SK-N-SH treated with all-trans-retinoic acid at 6 μM for 48 hours (cell line): ENCODE measurements around the gene MCM5.
"Not testable (repeated sequence)": the region's sequence is repeated elsewhere in the genome, so short reads cannot be mapped to it uniquely, and the experiment has no call there.

Source experiments
- ATAC-seq: fragments of 200-7000 bp; cut with Tn5 transposase; 3 replicates; pipeline ENCODE4 v1.9.1; 2020; ENCODE audit warnings: mild to moderate bottlenecking, moderate library complexity
- ARNTL ChIP-seq: fragments of 450-650 bp; formaldehyde crosslinking; IDR thresholded peaks from 2 replicates; pipeline ENCODE4 v1.5.0; 2020; ENCODE audit warnings: low read depth, mild to moderate bottlenecking, moderate library complexity, borderline replicate concordance
- BACH2 ChIP-seq: fragments of 250-450 bp; sonication (Bioruptor Pico); IDR thresholded peaks from 2 replicates; pipeline ENCODE4 v1.9.0; 2021; ENCODE audit warnings: mild to moderate bottlenecking, borderline replicate concordance
- CREB5 ChIP-seq: fragments of 250-450 bp; sonication (Bioruptor Pico); IDR thresholded peaks from 2 replicates; pipeline ENCODE4 v1.5.1; 2020; ENCODE audit warnings: low read depth, mild to moderate bottlenecking, moderate library complexity
- CSDC2 ChIP-seq: fragments of 250-450 bp; sonication (Bioruptor Pico); IDR thresholded peaks from 2 replicates; pipeline ENCODE4 v1.5.0; 2020; ENCODE audit warnings: mild to moderate bottlenecking, moderate library complexity
- ESRRG ChIP-seq: fragments of 250-450 bp; sonication (Bioruptor Pico); IDR thresholded peaks from 2 replicates; pipeline ENCODE4 v1.6.1; 2021; ENCODE audit warnings: mild to moderate bottlenecking
- GLIS3 ChIP-seq: fragments of 250-450 bp; sonication (Bioruptor Pico); IDR thresholded peaks from 2 replicates; pipeline ENCODE4 v1.5.0; 2020; ENCODE audit warnings: mild to moderate bottlenecking, moderate library complexity
- ISL1 ChIP-seq: fragments of 250-450 bp; sonication (Bioruptor Pico); IDR thresholded peaks from 2 replicates; pipeline ENCODE4 v2.1.2; 2022; ENCODE audit warnings: mild to moderate bottlenecking, moderate library complexity
- OSR1 ChIP-seq: fragments of 250-450 bp; sonication (Bioruptor Pico); IDR thresholded peaks from 2 replicates; pipeline ENCODE4 v1.8.0; 2022; ENCODE audit warnings: moderate library complexity, mild to moderate bottlenecking, inconsistent platforms
- POU6F1 ChIP-seq: fragments of 250-450 bp; sonication (Bioruptor Pico); IDR thresholded peaks from 2 replicates; pipeline ENCODE4 v1.8.0; 2021; ENCODE audit warnings: low read depth, mild to moderate bottlenecking, moderate library complexity, borderline replicate concordance
- PPARA ChIP-seq: fragments of 250-450 bp; sonication (Bioruptor Pico); IDR thresholded peaks from 2 replicates; pipeline ENCODE4 v1.5.0; 2020; ENCODE audit warnings: mild to moderate bottlenecking, borderline replicate concordance
- RARB ChIP-seq: fragments of 250-450 bp; sonication (Bioruptor Pico); IDR thresholded peaks from 2 replicates; pipeline ENCODE4 v1.8.0; 2021; ENCODE audit warnings: mild to moderate bottlenecking, moderate library complexity
- SNAI2 ChIP-seq: fragments of 250-450 bp; sonication (Bioruptor Pico); IDR thresholded peaks from 2 replicates; pipeline ENCODE4 v1.5.0; 2020; ENCODE audit warnings: mild to moderate bottlenecking, moderate library complexity
- TCF4 ChIP-seq: fragments of 250-450 bp; sonication (Bioruptor Pico); IDR thresholded peaks from 2 replicates; pipeline ENCODE4 v1.8.0; 2021; ENCODE audit warnings: mild to moderate bottlenecking, moderate library complexity, borderline replicate concordance
- TOX ChIP-seq: fragments of 250-450 bp; sonication (Bioruptor Pico); IDR thresholded peaks from 2 replicates; pipeline ENCODE4 v1.8.0; 2021; ENCODE audit warnings: mild to moderate bottlenecking, moderate library complexity, borderline replicate concordance
- TSHZ2 ChIP-seq: fragments of 250-450 bp; sonication (Bioruptor Pico); IDR thresholded peaks from 2 replicates; pipeline ENCODE4 v1.5.0; 2020; ENCODE audit warnings: mild to moderate bottlenecking, moderate library complexity
- ZC3H10 ChIP-seq: fragments of 250-450 bp; sonication (Bioruptor Pico); IDR thresholded peaks from 2 replicates; pipeline ENCODE4 v1.5.1; 2021; ENCODE audit warnings: mild to moderate bottlenecking, moderate library complexity
- ZFP3 ChIP-seq: fragments of 250-450 bp; sonication (Bioruptor Pico); IDR thresholded peaks from 2 replicates; pipeline ENCODE4 v1.5.0; 2020; ENCODE audit warnings: mild to moderate bottlenecking, moderate library complexity
- ZNF565 ChIP-seq: fragments of 450-650 bp; formaldehyde crosslinking; conservative IDR thresholded peaks from 2 replicates; pipeline ENCODE4 v1.5.0; 2020; ENCODE audit warnings: low read depth, mild to moderate bottlenecking, moderate library complexity
- TF ChIP-seq, protein P1 (sequence below): fragments of 250-450 bp; sonication (Bioruptor Pico); IDR thresholded peaks from 2 replicates; pipeline ENCODE4 v1.5.1; 2021; ENCODE audit warnings: mild to moderate bottlenecking, moderate library complexity
- TF ChIP-seq, protein P2 (sequence below): fragments of 250-450 bp; sonication (Bioruptor Pico); IDR thresholded peaks from 2 replicates; pipeline ENCODE4 v1.8.0; 2020; ENCODE audit warnings: mild to moderate bottlenecking, moderate library complexity, borderline replicate concordance

MCM5 gene

GRCh38 chr22:35435201-35435740 lies 35.3 kb downstream of the MCM5 start:
- no peak for TF ChIP-seq ZFP3 (CRISPR knock-in tag)
- no peak for TF ChIP-seq ISL1 (CRISPR knock-in tag)
- no peak for ATAC-seq

- no peak for TF ChIP-seq ZC3H10 (CRISPR knock-in tag)
- TF ChIP-seq ESRRG (CRISPR knock-in tag): no peak
- no peak for TF ChIP-seq ISL1 (CRISPR knock-in tag)
- TF ChIP-seq, protein P1, sequence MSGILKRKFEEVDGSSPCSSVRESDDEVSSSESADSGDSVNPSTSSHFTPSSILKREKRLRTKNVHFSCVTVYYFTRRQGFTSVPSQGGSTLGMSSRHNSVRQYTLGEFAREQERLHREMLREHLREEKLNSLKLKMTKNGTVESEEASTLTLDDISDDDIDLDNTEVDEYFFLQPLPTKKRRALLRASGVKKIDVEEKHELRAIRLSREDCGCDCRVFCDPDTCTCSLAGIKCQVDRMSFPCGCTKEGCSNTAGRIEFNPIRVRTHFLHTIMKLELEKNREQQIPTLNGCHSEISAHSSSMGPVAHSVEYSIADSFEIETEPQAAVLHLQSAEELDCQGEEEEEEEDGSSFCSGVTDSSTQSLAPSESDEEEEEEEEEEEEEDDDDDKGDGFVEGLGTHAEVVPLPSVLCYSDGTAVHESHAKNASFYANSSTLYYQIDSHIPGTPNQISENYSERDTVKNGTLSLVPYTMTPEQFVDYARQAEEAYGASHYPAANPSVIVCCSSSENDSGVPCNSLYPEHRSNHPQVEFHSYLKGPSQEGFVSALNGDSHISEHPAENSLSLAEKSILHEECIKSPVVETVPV (CRISPR knock-in tag): no peak
- TF ChIP-seq ZFP3 (CRISPR knock-in tag): no peak
- no peak for TF ChIP-seq GLIS3 (CRISPR knock-in tag)
- TF ChIP-seq TOX (CRISPR knock-in tag): no peak
- no peak for TF ChIP-seq TCF4 (CRISPR knock-in tag)
- no peak for TF ChIP-seq CSDC2 (CRISPR knock-in tag)
- no peak for TF ChIP-seq BACH2 (CRISPR knock-in tag)
- TF ChIP-seq TSHZ2 (CRISPR knock-in tag): no peak
- no peak for TF ChIP-seq OSR1 (CRISPR knock-in tag)
- TF ChIP-seq CREB5 (CRISPR knock-in tag): no peak
- TF ChIP-seq, all 23 proteins: peak for 0
- no peak for ATAC-seq
Observed at GRCh38 chr22:35436421-35436820, 36.5 kb downstream of the MCM5 start.

DNA sequence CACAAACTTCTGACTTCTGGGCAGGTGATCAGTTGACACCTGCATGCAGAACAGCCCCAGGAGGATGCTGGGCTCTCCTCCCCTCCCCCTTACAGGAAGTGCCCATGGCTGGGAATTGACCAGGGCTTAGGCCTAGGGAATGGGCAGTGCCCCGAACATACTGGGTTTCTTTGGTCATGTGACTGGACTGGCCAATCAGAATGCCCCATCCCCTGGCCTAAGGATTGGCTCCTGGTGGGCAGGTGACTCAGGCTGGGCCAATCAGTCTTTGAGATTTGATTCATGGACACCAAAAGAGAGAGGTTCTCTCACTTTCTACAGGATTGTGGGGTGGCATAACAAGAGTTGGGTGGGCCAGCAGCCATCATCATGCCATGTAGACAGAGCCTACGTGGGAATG lies 37.1 kb downstream of the MCM5 start:
- ATAC-seq: peak; percentile 55

DNA sequence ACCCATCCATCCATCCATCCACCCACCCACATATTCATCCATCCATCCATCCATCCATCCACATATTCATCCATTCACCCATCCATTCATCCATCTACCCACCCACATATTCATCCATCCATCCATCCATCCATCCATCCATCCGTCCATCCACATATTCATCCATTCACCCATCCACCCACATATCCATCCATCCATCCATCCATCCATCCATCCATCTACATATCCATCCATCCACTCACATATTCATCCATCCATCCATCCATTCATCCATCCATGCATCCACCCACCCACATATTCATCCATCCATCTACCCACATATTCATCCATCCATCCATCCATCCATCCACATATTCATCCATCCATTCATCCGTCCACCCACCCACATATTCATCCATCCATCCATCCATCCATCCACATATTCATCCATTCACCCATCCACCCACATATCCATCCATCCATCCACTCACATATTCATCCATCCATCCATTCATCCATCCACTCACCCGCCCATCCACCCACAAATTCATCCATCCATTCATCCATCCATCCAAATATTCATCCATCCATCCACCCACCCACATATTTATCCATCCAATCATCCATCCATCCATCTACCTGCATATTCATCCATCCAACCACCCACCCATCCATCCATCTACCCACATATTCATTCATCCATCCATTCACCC lies 38.9 kb downstream of the MCM5 start:
- ATAC-seq: not testable (repeated sequence)

More for the DNA sequence above, 37.1 kb downstream of the MCM5 start:
- no peak for TF ChIP-seq ZC3H10 (CRISPR knock-in tag)
- TF ChIP-seq ARNTL (CRISPR knock-in tag): no peak
- no peak for TF ChIP-seq CREB5 (CRISPR knock-in tag)
- no peak for TF ChIP-seq RARB (CRISPR knock-in tag)
- TF ChIP-seq CSDC2 (CRISPR knock-in tag): no peak
- no peak for TF ChIP-seq SNAI2 (CRISPR knock-in tag)
- no peak for TF ChIP-seq ESRRG (CRISPR knock-in tag)

DNA sequence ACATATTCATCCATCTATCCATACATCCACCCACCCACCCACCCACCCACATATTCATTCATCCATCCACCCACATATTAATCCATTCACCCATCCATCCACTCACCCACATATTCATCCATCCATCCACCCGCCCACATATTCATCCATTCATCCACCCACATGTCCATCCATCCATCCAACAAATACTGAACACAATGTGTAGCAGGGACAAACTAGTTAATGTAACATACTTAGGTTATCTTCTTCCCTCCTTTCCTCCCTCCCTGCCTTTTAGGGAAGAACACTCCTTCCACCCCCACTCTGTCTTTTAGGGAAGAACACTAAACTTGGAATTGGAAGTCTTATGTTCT lies 39.4 kb downstream of the MCM5 start:
- ATAC-seq: no peak
- TF ChIP-seq PPARA: no peak
- no peak for TF ChIP-seq OSR1 (CRISPR knock-in tag)
- TF ChIP-seq ISL1 (CRISPR knock-in tag): no peak
- no peak for TF ChIP-seq CSDC2 (CRISPR knock-in tag)
- TF ChIP-seq ZFP3 (CRISPR knock-in tag): no peak
- TF ChIP-seq ZNF565 (CRISPR knock-in tag): no peak
- TF ChIP-seq POU6F1 (CRISPR knock-in tag): no peak
- TF ChIP-seq, protein P2, sequence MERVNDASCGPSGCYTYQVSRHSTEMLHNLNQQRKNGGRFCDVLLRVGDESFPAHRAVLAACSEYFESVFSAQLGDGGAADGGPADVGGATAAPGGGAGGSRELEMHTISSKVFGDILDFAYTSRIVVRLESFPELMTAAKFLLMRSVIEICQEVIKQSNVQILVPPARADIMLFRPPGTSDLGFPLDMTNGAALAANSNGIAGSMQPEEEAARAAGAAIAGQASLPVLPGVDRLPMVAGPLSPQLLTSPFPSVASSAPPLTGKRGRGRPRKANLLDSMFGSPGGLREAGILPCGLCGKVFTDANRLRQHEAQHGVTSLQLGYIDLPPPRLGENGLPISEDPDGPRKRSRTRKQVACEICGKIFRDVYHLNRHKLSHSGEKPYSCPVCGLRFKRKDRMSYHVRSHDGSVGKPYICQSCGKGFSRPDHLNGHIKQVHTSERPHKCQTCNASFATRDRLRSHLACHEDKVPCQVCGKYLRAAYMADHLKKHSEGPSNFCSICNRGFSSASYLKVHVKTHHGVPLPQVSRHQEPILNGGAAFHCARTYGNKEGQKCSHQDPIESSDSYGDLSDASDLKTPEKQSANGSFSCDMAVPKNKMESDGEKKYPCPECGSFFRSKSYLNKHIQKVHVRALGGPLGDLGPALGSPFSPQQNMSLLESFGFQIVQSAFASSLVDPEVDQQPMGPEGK: no peak
- no peak for TF ChIP-seq GLIS3 (CRISPR knock-in tag)
- TF ChIP-seq, all 23 proteins: peak for 0
